AG10803 (cell line): ENCODE measurements around the gene OCA2.
"Not testable (repeated sequence)": the region's sequence is repeated elsewhere in the genome, so short reads cannot be mapped to it uniquely, and the experiment has no call there.

Experiments used
- DNase-seq: peaks from one replicate; pipeline ENCODE4 v3.0.0; 2010; ENCODE audit warnings: low read depth
- H3K4me3 ChIP-seq: 2 replicates; pipeline ENCODE4 v1.5.1; 2011; ENCODE audit warnings: mild to moderate bottlenecking, low read length, control low read depth
- CTCF ChIP-seq: conservative IDR thresholded peaks from 2 replicates; pipeline ENCODE4 v1.5.1; 2011; ENCODE audit warnings: mild to moderate bottlenecking, low read length, control low read depth, inconsistent platforms

OCA2 gene

GRCh38 chr15:27961801-27962200, 137.3 kb downstream of the OCA2 start:
- TF ChIP-seq CTCF, result no peak
- no peak for DNase-seq
- H3K4me3 ChIP-seq, result no peak overlapping the region

DNA sequence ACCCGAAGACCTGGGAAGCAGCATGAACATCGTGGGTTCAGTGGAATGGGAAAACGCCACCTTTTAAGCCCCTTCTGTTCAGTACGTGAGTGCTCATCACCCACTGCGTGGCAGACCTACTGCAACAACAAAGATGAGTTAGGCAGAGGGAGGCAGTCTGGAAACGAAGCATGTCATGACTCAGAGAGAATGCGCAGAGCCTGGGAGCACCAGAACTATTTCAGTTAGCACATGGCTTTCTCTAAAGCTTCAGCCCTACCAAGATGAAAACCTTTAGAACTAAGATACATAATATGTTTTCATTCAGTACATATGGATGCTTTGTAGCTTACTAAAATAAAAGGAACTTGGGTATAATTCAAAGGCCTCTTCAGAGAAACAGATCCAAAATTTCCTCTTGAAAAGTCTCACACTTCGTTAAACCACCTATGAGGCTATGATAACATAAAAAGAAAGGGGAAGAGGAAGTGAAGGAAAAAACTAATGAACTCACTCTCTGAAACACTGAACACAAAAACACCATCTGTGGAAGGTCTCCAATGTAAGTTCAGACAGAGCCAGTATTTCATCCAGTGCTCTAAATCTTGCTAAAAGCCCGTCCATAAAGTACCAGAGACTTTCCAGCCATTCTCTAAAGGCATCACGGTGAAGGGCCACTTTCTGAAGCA, 140.1 kb downstream of the OCA2 start:
- H3K4me3 ChIP-seq, result no peak overlapping the region
- no peak for TF ChIP-seq CTCF
- DNase-seq, result no peak

- no peak overlapping the region for H3K4me3 ChIP-seq
- no peak for DNase-seq
- TF ChIP-seq CTCF, result no peak
Observed at GRCh38 chr15:27956285-27956684, 142.8 kb downstream of the OCA2 start.

GRCh38 chr15:27955087-27955486, 144.0 kb downstream of the OCA2 start:
- TF ChIP-seq CTCF, result no peak
- H3K4me3 ChIP-seq, result no peak overlapping the region
- DNase-seq, result no peak

DNA sequence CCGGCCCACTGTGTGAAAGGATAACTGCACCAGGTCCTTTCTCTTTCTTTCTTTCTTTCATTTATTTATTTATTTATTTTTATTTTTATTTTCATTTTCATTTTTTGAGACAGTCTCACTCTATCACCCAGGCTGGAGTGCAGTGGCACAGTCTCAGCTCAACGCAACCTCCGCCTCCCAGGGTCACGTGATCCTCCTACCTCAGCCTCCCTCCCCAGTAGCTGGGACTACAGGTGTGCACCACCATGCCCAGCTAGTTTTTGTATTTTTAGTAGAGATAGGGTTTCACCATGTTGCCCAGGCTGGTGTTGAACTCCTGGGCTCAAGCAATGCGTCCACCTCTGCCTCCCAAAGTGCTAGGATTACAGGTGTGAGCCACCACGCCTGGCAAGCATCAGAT, 146.5 kb downstream of the OCA2 start:
- H3K4me3 ChIP-seq, DNase-seq: not testable (repeated sequence)

DNA sequence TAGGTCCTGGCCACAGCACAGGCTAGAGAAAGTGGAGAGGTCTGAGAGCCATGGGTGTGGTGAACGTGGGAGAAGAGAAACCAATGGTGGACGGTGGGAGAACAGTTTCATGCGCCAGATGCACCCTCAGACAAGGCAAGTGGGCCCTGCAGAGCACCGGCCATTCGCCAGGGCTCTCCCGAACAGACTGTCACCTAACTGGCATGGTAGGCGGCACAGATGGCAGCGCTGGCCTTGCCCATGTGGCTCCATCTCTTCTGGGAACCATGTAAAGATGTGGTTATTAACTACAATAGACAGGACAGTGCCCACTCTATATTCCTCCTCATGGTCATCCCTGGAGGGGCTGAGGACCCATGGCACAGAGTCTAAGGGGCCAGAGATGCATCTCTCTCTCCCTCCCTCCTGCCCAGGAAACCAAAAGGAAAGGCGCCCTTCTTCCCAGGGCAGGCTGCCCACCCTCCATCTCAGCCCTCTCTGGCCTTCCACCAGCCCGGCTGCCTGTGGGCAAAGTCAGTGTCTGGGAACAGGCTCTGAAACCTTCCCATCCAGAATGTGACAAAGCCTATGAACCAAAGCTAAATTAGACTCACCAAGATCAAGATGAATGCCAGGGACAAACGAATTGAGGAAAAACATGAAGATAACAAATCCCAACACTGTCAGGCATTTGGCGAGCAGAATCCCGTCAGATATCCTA, 147.8 kb downstream of the OCA2 start:
- DNase-seq, result no peak
- no peak overlapping the region for H3K4me3 ChIP-seq
- no peak for TF ChIP-seq CTCF

GRCh38 chr15:27949089-27949488, 150.0 kb downstream of the OCA2 start:
- no peak for TF ChIP-seq CTCF
- H3K4me3 ChIP-seq, result no peak overlapping the region
- DNase-seq, result no peak
